ENCODE measurements around the gene CABP1. TPM values are rescaled to one million over a fixed set of nuclear protein-coding genes. Genes with fewer than 3 reads are reported as not detected.

The CABP1 gene
- total and polyA plus RNA-seq, 2 experiments from 2014 or later = 5.1 to 5.2 TPM

DNA sequence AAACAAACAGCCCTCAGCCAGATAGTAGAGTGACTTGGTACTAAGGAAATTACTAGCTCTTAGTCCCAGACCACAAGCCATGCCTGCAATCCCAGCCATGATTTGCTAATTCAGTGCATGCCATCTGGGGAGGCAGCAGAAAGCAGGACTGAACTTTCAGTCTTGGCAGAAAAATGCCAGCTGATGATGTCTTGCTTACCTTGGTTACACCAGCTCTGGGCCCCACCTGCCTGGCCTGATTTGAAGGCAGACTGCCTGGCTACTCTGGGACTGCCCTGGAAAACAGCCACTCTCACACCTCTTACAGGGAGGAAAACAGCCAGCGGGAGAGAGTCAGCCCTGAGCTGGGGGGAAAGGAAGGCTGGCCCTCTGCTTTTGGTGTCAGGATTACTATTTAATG is 65.2 kb downstream of the CABP1 start (continued):
- TF ChIP-seq, protein P1, sequence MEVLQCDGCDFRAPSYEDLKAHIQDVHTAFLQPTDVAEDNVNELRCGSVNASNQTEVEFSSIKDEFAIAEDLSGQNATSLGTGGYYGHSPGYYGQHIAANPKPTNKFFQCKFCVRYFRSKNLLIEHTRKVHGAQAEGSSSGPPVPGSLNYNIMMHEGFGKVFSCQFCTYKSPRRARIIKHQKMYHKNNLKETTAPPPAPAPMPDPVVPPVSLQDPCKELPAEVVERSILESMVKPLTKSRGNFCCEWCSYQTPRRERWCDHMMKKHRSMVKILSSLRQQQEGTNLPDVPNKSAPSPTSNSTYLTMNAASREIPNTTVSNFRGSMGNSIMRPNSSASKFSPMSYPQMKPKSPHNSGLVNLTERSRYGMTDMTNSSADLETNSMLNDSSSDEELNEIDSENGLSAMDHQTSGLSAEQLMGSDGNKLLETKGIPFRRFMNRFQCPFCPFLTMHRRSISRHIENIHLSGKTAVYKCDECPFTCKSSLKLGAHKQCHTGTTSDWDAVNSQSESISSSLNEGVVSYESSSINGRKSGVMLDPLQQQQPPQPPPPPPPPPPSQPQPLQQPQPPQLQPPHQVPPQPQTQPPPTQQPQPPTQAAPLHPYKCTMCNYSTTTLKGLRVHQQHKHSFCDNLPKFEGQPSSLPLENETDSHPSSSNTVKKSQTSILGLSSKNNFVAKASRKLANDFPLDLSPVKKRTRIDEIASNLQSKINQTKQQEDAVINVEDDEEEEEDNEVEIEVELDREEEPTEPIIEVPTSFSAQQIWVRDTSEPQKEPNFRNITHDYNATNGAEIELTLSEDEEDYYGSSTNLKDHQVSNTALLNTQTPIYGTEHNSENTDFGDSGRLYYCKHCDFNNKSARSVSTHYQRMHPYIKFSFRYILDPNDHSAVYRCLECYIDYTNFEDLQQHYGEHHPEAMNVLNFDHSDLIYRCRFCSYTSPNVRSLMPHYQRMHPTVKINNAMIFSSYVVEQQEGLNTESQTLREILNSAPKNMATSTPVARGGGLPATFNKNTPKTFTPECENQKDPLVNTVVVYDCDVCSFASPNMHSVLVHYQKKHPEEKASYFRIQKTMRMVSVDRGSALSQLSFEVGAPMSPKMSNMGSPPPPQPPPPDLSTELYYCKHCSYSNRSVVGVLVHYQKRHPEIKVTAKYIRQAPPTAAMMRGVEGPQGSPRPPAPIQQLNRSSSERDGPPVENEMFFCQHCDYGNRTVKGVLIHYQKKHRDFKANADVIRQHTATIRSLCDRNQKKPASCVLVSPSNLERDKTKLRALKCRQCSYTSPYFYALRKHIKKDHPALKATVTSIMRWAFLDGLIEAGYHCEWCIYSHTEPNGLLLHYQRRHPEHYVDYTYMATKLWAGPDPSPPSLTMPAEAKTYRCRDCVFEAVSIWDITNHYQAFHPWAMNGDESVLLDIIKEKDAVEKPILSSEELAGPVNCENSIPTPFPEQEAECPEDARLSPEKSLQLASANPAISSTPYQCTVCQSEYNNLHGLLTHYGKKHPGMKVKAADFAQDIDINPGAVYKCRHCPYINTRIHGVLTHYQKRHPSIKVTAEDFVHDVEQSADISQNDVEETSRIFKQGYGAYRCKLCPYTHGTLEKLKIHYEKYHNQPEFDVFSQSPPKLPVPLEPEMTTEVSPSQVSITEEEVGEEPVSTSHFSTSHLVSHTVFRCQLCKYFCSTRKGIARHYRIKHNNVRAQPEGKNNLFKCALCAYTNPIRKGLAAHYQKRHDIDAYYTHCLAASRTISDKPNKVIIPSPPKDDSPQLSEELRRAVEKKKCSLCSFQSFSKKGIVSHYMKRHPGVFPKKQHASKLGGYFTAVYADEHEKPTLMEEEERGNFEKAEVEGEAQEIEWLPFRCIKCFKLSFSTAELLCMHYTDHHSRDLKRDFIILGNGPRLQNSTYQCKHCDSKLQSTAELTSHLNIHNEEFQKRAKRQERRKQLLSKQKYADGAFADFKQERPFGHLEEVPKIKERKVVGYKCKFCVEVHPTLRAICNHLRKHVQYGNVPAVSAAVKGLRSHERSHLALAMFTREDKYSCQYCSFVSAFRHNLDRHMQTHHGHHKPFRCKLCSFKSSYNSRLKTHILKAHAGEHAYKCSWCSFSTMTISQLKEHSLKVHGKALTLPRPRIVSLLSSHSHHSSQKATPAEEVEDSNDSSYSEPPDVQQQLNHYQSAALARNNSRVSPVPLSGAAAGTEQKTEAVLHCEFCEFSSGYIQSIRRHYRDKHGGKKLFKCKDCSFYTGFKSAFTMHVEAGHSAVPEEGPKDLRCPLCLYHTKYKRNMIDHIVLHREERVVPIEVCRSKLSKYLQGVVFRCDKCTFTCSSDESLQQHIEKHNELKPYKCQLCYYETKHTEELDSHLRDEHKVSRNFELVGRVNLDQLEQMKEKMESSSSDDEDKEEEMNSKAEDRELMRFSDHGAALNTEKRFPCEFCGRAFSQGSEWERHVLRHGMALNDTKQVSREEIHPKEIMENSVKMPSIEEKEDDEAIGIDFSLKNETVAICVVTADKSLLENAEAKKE (CRISPR knock-in tag; IDR thresholded peaks at IDR 0.05) = no peak
- TF ChIP-seq ZNF331 (CRISPR knock-in tag; IDR thresholded peaks at IDR 0.05; ENCODE audit: low read depth) = no peak
- TF ChIP-seq CREB1 (CRISPR knock-in tag; IDR thresholded peaks at IDR 0.05; ENCODE audit: low read depth) = no peak

DNA sequence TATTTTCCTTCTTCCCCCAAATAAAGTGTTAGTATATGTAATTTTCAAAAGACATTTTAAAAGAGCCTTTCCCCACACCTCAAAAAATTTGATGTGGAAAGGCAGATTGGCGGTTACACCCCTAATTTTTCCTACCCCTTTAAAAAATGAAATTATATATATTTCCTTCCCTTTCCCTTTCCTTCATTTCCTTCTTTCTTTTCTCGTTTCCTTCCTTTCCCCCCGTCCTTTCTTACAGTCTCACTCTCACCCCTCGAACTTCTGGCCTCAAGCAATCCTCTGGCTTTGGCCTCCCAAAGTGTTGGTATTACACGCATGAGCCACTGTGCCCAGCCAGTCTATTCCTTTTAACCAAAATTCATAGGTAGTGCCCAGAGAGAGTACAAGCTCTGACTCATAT is 65.6 kb downstream of the CABP1 start:
- Histone ChIP-seq H3K9me2 (ENCODE audit: insufficient read depth) (no peaks in the 10 kb centered on the region), H4K20me1 (replicated peaks; ENCODE audit: insufficient read depth) (0 out of 2 replicates have a peak, but pooled peaks cover 8% of the 10 kb centered on the region), H2AFZ (no peak overlapping the region), H3F3A (replicated peaks; ENCODE audit: low read depth) (0 out of 2 replicates have a peak, but pooled peaks cover 7% of the 10 kb centered on the region), H3K4me2 (no peak overlapping the region), H3K27ac (ENCODE audit: low read depth) (peak overlapping the region; percentile 66; the same call in 1 of the 2 replicates), H3K4me3 (no peak overlapping the region), H3K27me3 (ENCODE audit: insufficient read depth) (no peaks in the 10 kb centered on the region), H3K79me2 (replicated peaks; ENCODE audit: insufficient read depth) (peaks cover 5% of the 10 kb centered on the region), H3K4me1 (ENCODE audit: insufficient read depth) (0 out of 2 replicates have a peak, but pooled peaks cover under 1% of the 10 kb centered on the region), H3K36me3 (ENCODE audit: insufficient read depth) (peaks cover 4% of the 10 kb centered on the region; the same call in 1 of the 2 replicates)
- no peaks in the 10 kb centered on the region for H3K9me3 Mint-ChIP-seq
- peaks cover 6% of the 10 kb centered on the region for H3K4me1 Mint-ChIP-seq
- ATAC-seq (no peak), DNase-seq (ENCODE audit: low spot score) (no peak)
- H3K36me3 Mint-ChIP-seq (ENCODE audit: low read depth) = peaks cover 23% of the 10 kb centered on the region
- H3K4me3 Mint-ChIP-seq = no peak overlapping the region
- H3K27ac Mint-ChIP-seq = no peak overlapping the region
- H3K27me3 Mint-ChIP-seq (ENCODE audit: insufficient read depth, low read depth, poor library complexity) = peaks cover 5% of the 10 kb centered on the region
- TF ChIP-seq, protein P1 (CRISPR knock-in tag; IDR thresholded peaks at IDR 0.05) = no peak
- TF ChIP-seq ZNF331 (CRISPR knock-in tag; IDR thresholded peaks at IDR 0.05; ENCODE audit: low read depth) (no peak), POLR2AphosphoS5 (IDR thresholded peaks at IDR 0.05; ENCODE audit: low read depth) (no peak), CREB1 (CRISPR knock-in tag; IDR thresholded peaks at IDR 0.05; ENCODE audit: low read depth) (no peak), ZNF114 (CRISPR knock-in tag; IDR thresholded peaks at IDR 0.05) (no peak), EZH2 (IDR thresholded peaks at IDR 0.05; ENCODE audit: low read depth, unreplicated experiment) (no peak), JUNB (IDR thresholded peaks at IDR 0.05; ENCODE audit: unreplicated experiment) (no peak), NANOG (IDR thresholded peaks at IDR 0.05; ENCODE audit: borderline replicate concordance) (no peak)

All from GM23338 (cell line).